ENCODE results near the gene OBP2A.

OBP2A gene

GRCh38 chr9:135523521-135524129 lies 22.3 kb upstream of the OBP2A start:
- no peaks in the 10 kb centered on the region for H3K27me3 ChIP-seq (ENCODE audit: insufficient read depth, low read length, poor library complexity)
- no peak overlapping the region for H3K9ac ChIP-seq (ENCODE audit: low read depth, low read length)
- no peak for ATAC-seq (ENCODE audit: insufficient read depth, low read depth)
- H3K36me3 ChIP-seq (ENCODE audit: insufficient read depth, low read length): no peaks in the 10 kb centered on the region
- H3K4me1 ChIP-seq (ENCODE audit: insufficient read depth, low read length): no peaks in the 10 kb centered on the region
- no peak overlapping the region for H3K27ac ChIP-seq (ENCODE audit: low read length)
- no peak for DNase-seq
- H3K4me2 ChIP-seq (ENCODE audit: insufficient read depth, low read length): no peak overlapping the region
- no peak overlapping the region for H2AFZ ChIP-seq (ENCODE audit: low read depth, low read length)
- no peak overlapping the region for H3K4me3 ChIP-seq (ENCODE audit: low read depth in 1 of 2, low read length in 2 of 2)
- H3K79me2 ChIP-seq (ENCODE audit: insufficient read depth, low read length): no peaks in the 10 kb centered on the region
- no peaks in the 10 kb centered on the region for H4K20me1 ChIP-seq (ENCODE audit: insufficient read depth, low read length)
- TF ChIP-seq EZH2 (IDR thresholded peaks at IDR 0.05; ENCODE audit: borderline replicate concordance, low read depth, low read length, severe bottlenecking) (no peak), CTCF (IDR thresholded peaks at IDR 0.05; ENCODE audit: borderline replicate concordance, extremely low read depth, low read length, poor library complexity, severe bottlenecking) (no peak)
- H3K9me3 ChIP-seq (ENCODE audit: insufficient read depth, low read length, severe bottlenecking): no peaks in the 10 kb centered on the region

- Histone ChIP-seq H3K36me3 (ENCODE audit: insufficient read depth, low read length) (no peaks in the 10 kb centered on the region), H4K20me1 (ENCODE audit: insufficient read depth, low read length) (no peaks in the 10 kb centered on the region)
- no peak for TF ChIP-seq EZH2 (IDR thresholded peaks at IDR 0.05; ENCODE audit: borderline replicate concordance, low read depth, low read length, severe bottlenecking)
- no peak for TF ChIP-seq CTCF (IDR thresholded peaks at IDR 0.05; ENCODE audit: borderline replicate concordance, extremely low read depth, low read length, poor library complexity, severe bottlenecking)
These were observed 21.6 kb upstream of the OBP2A start for GRCh38 chr9:135524130-135524861.

GRCh38 chr9:135525241-135526088 lies 20.5 kb upstream of the OBP2A start:
- no peak for ATAC-seq (ENCODE audit: insufficient read depth, low read depth)
- Histone ChIP-seq H3K4me2 (ENCODE audit: insufficient read depth, low read length) (no peak overlapping the region), H3K27me3 (ENCODE audit: insufficient read depth, low read length, poor library complexity) (no peaks in the 10 kb centered on the region), H3K79me2 (ENCODE audit: insufficient read depth, low read length) (no peaks in the 10 kb centered on the region), H4K20me1 (ENCODE audit: insufficient read depth, low read length) (no peaks in the 10 kb centered on the region), H3K9ac (ENCODE audit: low read depth, low read length) (no peak overlapping the region), H3K27ac (ENCODE audit: low read length) (no peak overlapping the region), H3K4me1 (ENCODE audit: insufficient read depth, low read length) (no peaks in the 10 kb centered on the region), H3K36me3 (ENCODE audit: insufficient read depth, low read length) (no peaks in the 10 kb centered on the region), H2AFZ (ENCODE audit: low read depth, low read length) (no peak overlapping the region), H3K9me3 (ENCODE audit: insufficient read depth, low read length, severe bottlenecking) (no peaks in the 10 kb centered on the region), H3K4me3 (ENCODE audit: low read depth in 1 of 2, low read length in 2 of 2) (no peak overlapping the region)
- DNase-seq: no peak
- no peak for TF ChIP-seq EZH2 (IDR thresholded peaks at IDR 0.05; ENCODE audit: borderline replicate concordance, low read depth, low read length, severe bottlenecking)
- TF ChIP-seq CTCF (IDR thresholded peaks at IDR 0.05; ENCODE audit: borderline replicate concordance, extremely low read depth, low read length, poor library complexity, severe bottlenecking): no peak

More at GRCh38 chr9:135524130-135524861, 21.6 kb upstream of the OBP2A start:
- H3K27me3 ChIP-seq (ENCODE audit: insufficient read depth, low read length, poor library complexity): no peaks in the 10 kb centered on the region
- H3K27ac ChIP-seq (ENCODE audit: low read length): no peak overlapping the region
- H3K4me2 ChIP-seq (ENCODE audit: insufficient read depth, low read length): no peak overlapping the region
- H2AFZ ChIP-seq (ENCODE audit: low read depth, low read length): no peak overlapping the region
- H3K9ac ChIP-seq (ENCODE audit: low read depth, low read length): no peak overlapping the region
- H3K4me1 ChIP-seq (ENCODE audit: insufficient read depth, low read length): no peaks in the 10 kb centered on the region
- H3K9me3 ChIP-seq (ENCODE audit: insufficient read depth, low read length, severe bottlenecking): no peaks in the 10 kb centered on the region
- no peaks in the 10 kb centered on the region for H3K79me2 ChIP-seq (ENCODE audit: insufficient read depth, low read length)
- H3K4me3 ChIP-seq (ENCODE audit: low read depth in 1 of 2, low read length in 2 of 2): no peak overlapping the region
- ATAC-seq (ENCODE audit: insufficient read depth, low read depth) (no peak), DNase-seq (no peak)

Data from DND-41 (cell line).